NT2/D1 (cell line): ENCODE data around the gene TBCD.

Experiments used
- DNase-seq: peaks from one replicate; pipeline ENCODE4 v3.0.0-alpha.2; 2011; ENCODE audit warnings: low read depth, low spot score
- H3K27me3 ChIP-seq: 2 replicates; pipeline ENCODE4 v1.6.0; 2011; ENCODE audit warnings: mild to moderate bottlenecking; ENCODE audit not compliant: insufficient read length, insufficient read depth
- H3K36me3 ChIP-seq: 2 replicates; pipeline ENCODE4 v1.6.1; 2011; ENCODE audit warnings: mild to moderate bottlenecking, low read length, mixed read lengths; ENCODE audit not compliant: insufficient read depth, insufficient read length
- H3K4me1 ChIP-seq: 2 replicates; pipeline ENCODE4 v1.5.1; 2011; ENCODE audit not compliant: insufficient read depth, insufficient read length
- H3K4me3 ChIP-seq: 2 replicates; pipeline ENCODE4 v1.5.1; 2011; ENCODE audit warnings: low read depth; ENCODE audit not compliant: insufficient read length
- H3K9ac ChIP-seq: 2 replicates; pipeline ENCODE4 v1.6.0; 2011; ENCODE audit warnings: low read depth; ENCODE audit not compliant: insufficient read length
- H3K9me3 ChIP-seq: 2 replicates; pipeline ENCODE4 v1.5.1; 2011; ENCODE audit warnings: mild to moderate bottlenecking, low read length; ENCODE audit not compliant: insufficient read depth
- SUZ12 ChIP-seq: IDR thresholded peaks from 2 replicates; pipeline ENCODE4 v1.6.1; 2011; ENCODE audit not compliant: insufficient read length, insufficient read depth; ENCODE audit errors: extremely low read depth
- YY1 ChIP-seq: IDR thresholded peaks from 2 replicates; pipeline ENCODE4 v1.6.1; 2011; ENCODE audit not compliant: insufficient read length, insufficient read depth
- ZNF274 ChIP-seq: IDR thresholded peaks from 2 replicates; pipeline ENCODE4 v1.6.1; 2011; ENCODE audit warnings: mild to moderate bottlenecking, low read depth, low read length

The TBCD gene

DNA sequence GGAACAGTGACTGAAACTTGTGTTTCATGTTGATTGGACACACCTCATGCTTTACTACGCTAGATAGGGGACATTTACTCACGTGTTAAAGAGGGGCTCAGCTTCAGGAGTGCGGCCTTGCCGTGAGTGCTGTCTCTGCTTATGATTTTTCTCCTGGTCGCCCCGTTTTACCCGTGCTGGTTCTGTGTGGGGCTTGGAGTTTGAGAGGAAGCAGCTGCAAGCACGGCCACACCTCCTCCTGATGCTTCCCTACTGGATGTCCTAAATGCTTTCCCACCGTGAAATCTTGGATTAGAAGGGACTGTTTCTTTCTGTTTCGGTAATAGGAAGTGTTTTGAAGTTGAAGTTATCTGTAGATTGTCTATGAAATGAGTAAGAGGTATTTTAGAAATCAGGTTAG, 141.9 kb downstream of the TBCD start:
- H3K27me3 ChIP-seq = no peaks in the 10 kb centered on the region
- peaks cover 8% of the 10 kb centered on the region for H3K4me1 ChIP-seq
- no peak overlapping the region for H3K9ac ChIP-seq
- TF ChIP-seq SUZ12 (no peak), YY1 (no peak), ZNF274 (no peak)
- H3K4me3 ChIP-seq = no peak overlapping the region
- DNase-seq = no peak
- no peaks in the 10 kb centered on the region; the same call in 1 of the 2 replicates for H3K9me3 ChIP-seq
- H3K36me3 ChIP-seq = peaks cover 55% of the 10 kb centered on the region

GRCh38 chr17:82894389-82894788, 142.5 kb downstream of the TBCD start:
- H3K4me1 ChIP-seq = peaks cover 6% of the 10 kb centered on the region
- H3K9ac ChIP-seq = no peak overlapping the region
- H3K27me3 ChIP-seq = no peaks in the 10 kb centered on the region

GRCh38 chr17:82895087-82895486, 143.2 kb downstream of the TBCD start:
- Histone ChIP-seq H3K9ac (no peak overlapping the region), H3K27me3 (no peaks in the 10 kb centered on the region), H3K9me3 (no peaks in the 10 kb centered on the region; the same call in 1 of the 2 replicates), H3K36me3 (peaks cover 55% of the 10 kb centered on the region), H3K4me1 (peaks cover 3% of the 10 kb centered on the region), H3K4me3 (no peak overlapping the region)
- TF ChIP-seq SUZ12 (no peak), ZNF274 (no peak), YY1 (no peak)
- DNase-seq = no peak

More at GRCh38 chr17:82894389-82894788, 142.5 kb downstream of the TBCD start:
- H3K9me3 ChIP-seq = no peaks in the 10 kb centered on the region; the same call in 1 of the 2 replicates
- no peak overlapping the region for H3K4me3 ChIP-seq
- no peak for TF ChIP-seq YY1
- TF ChIP-seq ZNF274 = no peak
- TF ChIP-seq SUZ12 = no peak
- DNase-seq = no peak
- peaks cover 61% of the 10 kb centered on the region for H3K36me3 ChIP-seq

DNA sequence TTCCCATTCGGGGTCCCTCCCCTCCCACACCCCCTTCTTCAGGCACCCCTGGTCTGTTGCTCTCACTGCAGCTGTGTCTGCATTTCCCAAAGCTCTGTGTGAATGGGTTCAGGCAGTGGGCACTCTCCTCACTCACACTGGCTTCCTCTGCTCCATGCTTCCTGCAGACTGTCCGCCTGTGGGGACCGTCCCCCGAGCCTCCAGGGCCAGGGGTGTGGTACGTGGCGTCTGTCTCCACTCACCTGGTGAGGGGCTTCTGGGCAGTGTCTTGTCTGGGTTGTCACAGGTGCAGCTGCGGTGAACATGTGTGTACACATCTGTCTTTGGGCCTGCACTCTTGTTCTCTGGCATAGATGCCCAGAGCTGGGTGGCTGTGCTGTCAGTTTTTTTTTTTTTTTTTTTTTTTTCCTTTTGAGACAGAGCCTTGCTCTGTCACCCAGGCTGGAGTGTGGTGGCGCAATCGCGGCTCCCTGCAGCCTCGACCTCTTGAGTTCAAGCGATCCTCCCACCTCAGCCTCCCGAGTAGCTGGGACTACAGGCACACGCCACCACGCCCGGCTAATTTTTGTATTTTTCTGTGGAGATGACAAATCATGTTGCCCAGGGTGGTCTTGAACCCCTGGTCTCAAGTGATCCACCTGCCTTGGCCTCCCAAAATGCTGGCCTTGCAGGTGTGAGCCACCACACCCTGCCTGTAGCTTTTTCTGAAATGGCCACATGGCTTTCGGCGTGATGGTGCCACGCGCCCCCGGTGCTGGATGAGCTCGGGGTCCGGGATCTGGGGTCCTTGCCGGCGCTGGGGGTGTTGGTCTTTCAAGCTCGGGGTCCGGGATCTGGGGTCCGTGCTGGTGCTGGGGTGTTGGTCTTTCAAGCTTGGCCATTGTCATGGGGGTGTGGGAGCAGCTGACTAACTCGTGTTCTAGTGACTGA, 144.5 kb downstream of the TBCD start:
- Histone ChIP-seq H3K36me3 (peaks cover 52% of the 10 kb centered on the region), H3K4me1 (peaks cover 3% of the 10 kb centered on the region)
- TF ChIP-seq SUZ12 = no peak
- TF ChIP-seq YY1 = no peak
- no peak for TF ChIP-seq ZNF274

DNA sequence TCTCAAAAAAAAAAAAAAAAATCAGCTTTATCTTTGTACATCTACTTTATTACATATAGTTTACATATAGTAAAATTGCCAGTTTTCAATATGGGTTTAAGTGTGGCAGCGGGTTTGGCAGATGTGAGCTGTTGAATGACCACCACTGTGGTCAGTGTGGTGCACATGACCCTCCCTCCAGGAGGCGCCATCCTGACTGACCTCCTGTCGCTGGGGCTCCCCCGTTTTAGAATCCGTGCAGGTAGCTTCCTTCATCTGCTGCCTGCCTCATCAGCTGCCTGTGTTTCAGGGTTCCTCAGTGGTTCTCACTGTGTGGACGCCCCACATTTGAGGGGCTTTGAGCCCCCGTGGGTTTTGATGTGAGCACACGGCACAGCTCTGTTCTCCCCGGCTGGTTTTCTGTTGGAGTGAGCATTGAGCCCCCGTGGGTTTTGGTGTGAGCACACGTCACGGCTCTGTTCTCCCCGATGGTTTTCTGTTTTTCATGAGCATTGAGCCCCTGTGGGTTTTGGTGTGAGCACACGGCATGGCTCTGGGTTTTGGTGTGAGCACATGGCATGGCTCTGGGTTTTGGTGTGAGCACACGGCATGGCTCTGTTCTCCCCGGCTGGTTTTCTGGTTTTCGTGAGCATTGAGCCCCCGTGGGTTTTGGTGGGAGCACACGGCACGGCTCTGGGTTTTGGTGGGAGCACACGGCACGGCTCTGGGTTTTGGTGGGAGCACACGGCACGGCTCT, 145.8 kb downstream of the TBCD start:
- H3K9ac ChIP-seq = no peak overlapping the region
- no peak for DNase-seq
- peaks cover 3% of the 10 kb centered on the region for H3K4me1 ChIP-seq
- no peak for TF ChIP-seq SUZ12
- no peak for TF ChIP-seq YY1
- TF ChIP-seq ZNF274 = no peak
- H3K36me3 ChIP-seq = peaks cover 55% of the 10 kb centered on the region
- no peaks in the 10 kb centered on the region for H3K27me3 ChIP-seq
- H3K4me3 ChIP-seq = no peak overlapping the region
- no peaks in the 10 kb centered on the region; the same call in 1 of the 2 replicates for H3K9me3 ChIP-seq

More for the DNA sequence above, 144.5 kb downstream of the TBCD start:
- H3K9me3 ChIP-seq = no peaks in the 10 kb centered on the region; the same call in 1 of the 2 replicates
- H3K27me3 ChIP-seq = no peaks in the 10 kb centered on the region
- H3K9ac ChIP-seq = no peak overlapping the region
- no peak for DNase-seq
- H3K4me3 ChIP-seq = no peak overlapping the region

DNA sequence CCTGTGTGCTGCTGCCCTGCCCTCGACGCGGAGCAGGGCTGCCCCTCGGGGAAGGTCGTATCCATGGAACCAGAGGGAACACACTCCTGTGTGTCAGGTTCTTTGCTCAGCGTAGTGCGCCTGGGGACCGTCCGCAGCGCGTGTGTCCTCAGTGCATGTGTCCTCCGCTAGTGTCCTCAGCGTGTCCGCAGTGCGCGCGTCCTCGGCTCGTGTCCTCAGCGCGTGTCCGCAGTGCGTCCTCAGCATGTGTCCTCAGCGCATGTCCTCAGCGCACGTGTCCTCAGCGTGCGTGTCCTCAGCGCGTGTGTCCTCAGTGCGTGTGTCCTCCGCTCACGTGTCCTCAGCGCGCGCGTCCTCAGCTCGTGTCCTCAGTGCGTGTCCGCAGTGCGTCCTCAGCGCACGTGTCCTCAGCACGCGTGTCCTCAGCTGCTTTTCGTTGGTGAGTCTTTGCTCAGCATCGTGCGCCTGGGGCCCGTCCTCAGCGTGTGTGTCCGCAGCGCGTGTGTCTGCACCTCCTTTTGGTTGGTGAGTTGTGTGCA, 147.2 kb downstream of the TBCD start:
- TF ChIP-seq ZNF274 (no peak), YY1 (no peak)
- H3K9ac ChIP-seq = no peak overlapping the region
- no peak overlapping the region for H3K4me3 ChIP-seq
- DNase-seq = no peak
- H3K27me3 ChIP-seq = no peaks in the 10 kb centered on the region
- H3K36me3 ChIP-seq = peaks cover 62% of the 10 kb centered on the region
- no peaks in the 10 kb centered on the region; the same call in 1 of the 2 replicates for H3K9me3 ChIP-seq
- peaks cover 3% of the 10 kb centered on the region for H3K4me1 ChIP-seq
